ENCODE data around the gene FOXB2.
A peak's percentile ranks its signal among the peaks of the same experiment; 100 is the strongest.
"Not testable (repeated sequence)": the region's sequence is repeated elsewhere in the genome, so short reads cannot be mapped to it uniquely, and the experiment has no call there.

Gene FOXB2

GRCh38 chr9:77019236-77019925 is at the start of gene FOXB2:
Gene FOXB2 (plus strand): TSS chr9:77019655. CDS start chr9:77019655, 0 bp downstream.
- no peak for DNase-seq

- DNase-seq = no peak
These were observed 49.7 kb upstream of the FOXB2 start for GRCh38 chr9:76969716-76970115.

- DNase-seq = not testable (repeated sequence)
These were observed 40.6 kb upstream of the FOXB2 start for GRCh38 chr9:76978831-76979230.

- DNase-seq = no peak
These were observed 38.9 kb upstream of the FOXB2 start for GRCh38 chr9:76980566-76980965.

- no peak for DNase-seq
These were observed 35.0 kb upstream of the FOXB2 start for GRCh38 chr9:76984486-76984885.

- no peak for DNase-seq
These were observed 33.9 kb upstream of the FOXB2 start for GRCh38 chr9:76985581-76985980.

GRCh38 chr9:76987594-76988200 is 31.8 kb upstream of the FOXB2 start:
- peak; percentile 1 to 22 for DNase-seq

GRCh38 chr9:76988941-76989340 is 30.5 kb upstream of the FOXB2 start:
- no peak for DNase-seq

- no peak for DNase-seq
These were observed 30.0 kb upstream of the FOXB2 start for GRCh38 chr9:76989501-76989900.

- peak in 1 of 2 experiments; percentile 4 for DNase-seq
These were observed 22.8 kb upstream of the FOXB2 start for GRCh38 chr9:76996700-76997099.

GRCh38 chr9:76999261-76999660 is 20.2 kb upstream of the FOXB2 start:
- no peak for DNase-seq

GRCh38 chr9:77000330-77000729 is 19.1 kb upstream of the FOXB2 start:
- DNase-seq = no peak

GRCh38 chr9:77003366-77003765 is 16.1 kb upstream of the FOXB2 start:
- no peak for DNase-seq

- no peak for DNase-seq
These were observed 14.2 kb upstream of the FOXB2 start for GRCh38 chr9:77005216-77005615.

GRCh38 chr9:77010527-77010926 is 8.9 kb upstream of the FOXB2 start:
- DNase-seq = no peak

- peak in 1 of 2 experiments; percentile 43 for DNase-seq
These were observed 7.3 kb upstream of the FOXB2 start for GRCh38 chr9:77011973-77012821.

- no peak for DNase-seq
These were observed 6.1 kb upstream of the FOXB2 start for GRCh38 chr9:77013206-77013931.

- no peak for DNase-seq
These were observed 5.4 kb upstream of the FOXB2 start for GRCh38 chr9:77013932-77014596.

GRCh38 chr9:77014597-77015263 is 4.7 kb upstream of the FOXB2 start:
- no peak for DNase-seq

GRCh38 chr9:77015327-77016048 is 4.0 kb upstream of the FOXB2 start:
- DNase-seq = no peak

GRCh38 chr9:77016121-77016525 is 3.3 kb upstream of the FOXB2 start:
- no peak for DNase-seq

Data from NCI-H446 (cell line).